CD8-positive, alpha-beta memory T cell (primary cell): ENCODE data around the gene TBX1. TPM values are rescaled to one million over a fixed set of nuclear protein-coding genes. Genes with fewer than 3 reads are reported as not detected.

ENCODE experiments used
- CTCF ChIA-PET: fragments of 350-600 bp; sonication (Branson Sonifier 250); formaldehyde crosslinking; loops from one replicate; lab custom pipeline; 2021; ENCODE audit warnings: antibody characterized with exemption; lab: Charles Lee
- POLR2A ChIA-PET: fragments of 350-600 bp; sonication (Branson Sonifier 250); formaldehyde crosslinking; loops from one replicate; lab custom pipeline; 2021; ENCODE audit warnings: antibody characterized with exemption; lab: Charles Lee
- DNase-seq, 5 donors: peaks; one replicate each; pipeline versions ENCODE4 v3.0.0 to v3.0.0-alpha.2; 2020 to 2022; ENCODE audit warnings: mixed read lengths in 1 of 5
- H3K27ac ChIP-seq: one replicate; pipeline ENCODE4 v1.7.0; 2013; ENCODE audit warnings: low read depth, mild to moderate bottlenecking, low read length, moderate library complexity
- H3K27me3 ChIP-seq: 2 replicates; pipeline ENCODE4 v1.7.0; 2013; ENCODE audit warnings: low read length, mild to moderate bottlenecking; ENCODE audit not compliant: insufficient read depth, poor library complexity, severe bottlenecking
- H3K36me3 ChIP-seq: 2 replicates; pipeline ENCODE4 v1.7.0; 2013; ENCODE audit warnings: mild to moderate bottlenecking, low read length, moderate library complexity; ENCODE audit not compliant: insufficient read depth
- H3K4me1 ChIP-seq: 2 replicates; pipeline ENCODE4 v1.7.0; 2013; ENCODE audit warnings: mild to moderate bottlenecking, low read length, moderate library complexity; ENCODE audit not compliant: insufficient read depth
- H3K4me3 ChIP-seq: 2 replicates; pipeline ENCODE4 v1.7.0; 2013; ENCODE audit warnings: mild to moderate bottlenecking, low read length
- H3K9me3 ChIP-seq: 2 replicates; pipeline ENCODE4 v1.7.0; 2013; ENCODE audit warnings: mild to moderate bottlenecking, low read length
- H3K27ac Mint-ChIP-seq, 8 donors: one replicate each; pipeline ENCODE4 v1.8.0; 2020 to 2021; ENCODE audit warnings: mixed read lengths in 8 of 8, mild to moderate bottlenecking in 6 of 8, inconsistent platforms in 3 of 8, moderate library complexity in 3 of 8
- H3K27me3 Mint-ChIP-seq, 2 donors: one replicate each; pipeline ENCODE4 v1.8.0; 2020 to 2021; ENCODE audit warnings: mixed read lengths in 2 of 2, mild to moderate bottlenecking in 1 of 2, moderate library complexity in 1 of 2
- H3K36me3 Mint-ChIP-seq, 3 donors: one replicate each; pipeline ENCODE4 v1.8.0; 2020 to 2021; ENCODE audit warnings: mixed read lengths in 3 of 3, inconsistent platforms in 1 of 3, mild to moderate bottlenecking in 1 of 3
- H3K4me1 Mint-ChIP-seq, 3 donors: one replicate each; pipeline ENCODE4 v1.8.0; 2020 to 2021; ENCODE audit warnings: mixed read lengths in 3 of 3, inconsistent platforms in 1 of 3, mild to moderate bottlenecking in 1 of 3
- H3K4me3 Mint-ChIP-seq, 7 donors: one replicate each; pipeline ENCODE4 v1.8.0; 2020 to 2021; ENCODE audit warnings: mixed read lengths in 7 of 7, mild to moderate bottlenecking in 6 of 7, moderate library complexity in 4 of 7, inconsistent platforms in 2 of 7
- H3K9me3 Mint-ChIP-seq, 5 donors: one replicate each; pipeline ENCODE4 v1.8.0; 2020 to 2022; ENCODE audit warnings: mixed read lengths in 5 of 5, mild to moderate bottlenecking in 3 of 5, moderate library complexity in 2 of 5, inconsistent platforms in 1 of 5
- polyA plus RNA-seq: library from polyadenylated mRNA; unstranded; fragments of 300-500 nt; fragmentation: Illumina TruSeq; gene quantifications from one replicate; pipeline ENCODE4 v1.2.3, GENCODE V29; 2021
- total RNA-seq, 2 experiments: library from RNA; stranded (reverse); gene quantifications; one replicate each; pipeline ENCODE4 v1.2.3, GENCODE V29; 2021

Gene TBX1
- total and polyA plus RNA-seq, 3 experiments from 2014 or later, result not detected

- H3K4me3 ChIP-seq, result no peak overlapping the region
- CTCF ChIA-PET, result interaction anchor here (1.7 to 2.0 kb wide), 2 partner anchors 19 to 161 kb away, joined by 5 to 6 read pairs; no protein-coding TSS in a partner anchor
- POLR2A ChIA-PET, result no interaction called here
- H3K27me3 ChIP-seq, result peaks cover 27% of the 10 kb centered on the region
- Mint-ChIP-seq H3K4me3 (no peak overlapping the region), H3K27me3 (peaks cover 6 to 16% of the 10 kb centered on the region in 2 donors), H3K36me3 (no peaks in the 10 kb centered on the region), H3K4me1 (no peaks in the 10 kb centered on the region), H3K27ac (no peak overlapping the region), H3K9me3 (no peaks in the 10 kb centered on the region)
- DNase-seq, result no peak
- no peaks in the 10 kb centered on the region for H3K9me3 ChIP-seq
- no peaks in the 10 kb centered on the region for H3K36me3 ChIP-seq
- H3K27ac ChIP-seq, result no peak overlapping the region
- H3K4me1 ChIP-seq, result no peaks in the 10 kb centered on the region
Observed at GRCh38 chr22:19748991-19749664, 11.4 kb upstream of the TBX1 start.

DNA sequence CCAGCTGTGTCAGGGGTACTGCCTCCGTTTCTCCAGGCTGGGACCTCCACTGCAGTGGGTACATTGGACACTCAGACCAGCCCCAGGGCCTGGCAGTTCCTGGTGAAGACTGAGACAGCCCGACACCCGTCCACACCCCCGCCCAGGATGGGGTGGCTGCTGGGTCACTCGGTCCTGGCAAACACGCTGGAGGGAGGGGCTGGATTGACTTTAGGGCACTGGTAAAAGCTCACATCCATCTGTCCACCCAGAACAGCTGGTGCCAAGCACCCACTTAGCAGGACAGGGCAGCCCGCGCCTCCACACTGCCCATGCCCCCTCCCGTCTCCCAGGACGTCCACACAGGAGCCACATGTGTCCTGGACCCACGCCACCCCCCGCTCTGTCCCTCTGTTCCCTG is 10.7 kb upstream of the TBX1 start:
- peaks cover 34% of the 10 kb centered on the region for H3K27me3 ChIP-seq
- no peaks in the 10 kb centered on the region for H3K36me3 ChIP-seq
- H3K27ac ChIP-seq, result no peak overlapping the region
- CTCF ChIA-PET, result interaction anchor here (1.7 to 2.0 kb wide), 2 partner anchors 19 to 160 kb away, joined by 5 to 6 read pairs; no protein-coding TSS in a partner anchor
- no peak overlapping the region for H3K4me3 ChIP-seq
- no peak overlapping the region for H3K4me3 Mint-ChIP-seq
- H3K4me1 ChIP-seq, result no peaks in the 10 kb centered on the region
- no peaks in the 10 kb centered on the region for H3K9me3 Mint-ChIP-seq
- POLR2A ChIA-PET, result no interaction called here
- H3K36me3 Mint-ChIP-seq, result no peaks in the 10 kb centered on the region
- H3K27ac Mint-ChIP-seq, result no peak overlapping the region
- no peaks in the 10 kb centered on the region for H3K4me1 Mint-ChIP-seq
- DNase-seq, result no peak
- peaks cover 7 to 23% of the 10 kb centered on the region in 2 donors for H3K27me3 Mint-ChIP-seq
- no peaks in the 10 kb centered on the region for H3K9me3 ChIP-seq

DNA sequence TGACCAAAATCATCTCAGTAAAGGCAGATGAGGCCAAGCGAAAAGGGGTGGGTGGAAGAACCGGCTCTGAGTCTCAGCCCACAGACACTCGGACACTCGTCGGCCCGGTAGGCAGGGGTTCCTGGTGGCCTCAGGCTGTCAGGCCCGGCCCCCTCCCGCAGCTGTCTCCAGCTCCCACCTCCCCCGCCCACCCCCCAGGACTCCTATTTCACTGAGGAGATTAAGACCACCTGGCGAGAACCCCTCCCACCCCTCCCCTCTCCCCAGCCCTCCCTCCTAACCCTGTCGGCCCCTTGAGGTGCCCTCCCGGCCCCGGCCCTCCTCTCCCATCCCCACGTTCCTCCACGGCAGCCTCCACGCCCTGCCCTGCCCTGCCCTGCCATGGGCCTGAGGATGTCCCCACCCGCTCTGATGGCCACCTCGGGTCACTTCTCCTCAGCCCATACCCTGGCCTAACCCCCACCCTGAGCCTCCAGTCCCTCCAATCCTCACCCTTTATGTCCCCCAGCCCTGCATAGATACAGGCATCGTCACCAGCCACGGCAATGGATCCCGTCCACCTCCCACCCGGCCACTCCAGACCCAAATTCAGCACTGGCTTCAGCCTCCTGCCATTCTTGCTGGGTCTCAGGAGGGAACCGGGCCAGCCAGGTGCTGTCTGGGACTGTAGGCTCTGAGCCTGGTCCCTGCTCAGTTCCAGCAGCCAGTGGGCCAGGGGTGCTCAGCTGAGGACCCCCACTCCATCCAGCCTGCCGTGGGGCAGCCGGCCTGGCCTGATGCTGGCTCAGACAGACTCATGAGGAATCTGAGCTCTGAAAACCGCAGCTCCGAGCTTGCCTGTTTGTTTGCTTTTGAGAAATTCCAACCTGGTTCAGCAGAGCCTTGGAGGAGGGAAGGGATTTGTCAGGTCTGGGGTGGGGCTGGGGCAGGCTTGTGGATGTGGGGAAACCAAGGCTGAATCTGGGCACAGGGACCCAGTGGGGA is 9.8 kb upstream of the TBX1 start:
- no peak overlapping the region for H3K27ac Mint-ChIP-seq
- Histone ChIP-seq H3K9me3 (no peaks in the 10 kb centered on the region), H3K4me3 (no peak overlapping the region), H3K4me1 (peaks cover 3% of the 10 kb centered on the region), H3K36me3 (no peaks in the 10 kb centered on the region), H3K27me3 (peaks cover 43% of the 10 kb centered on the region), H3K27ac (no peak overlapping the region)
- no peaks in the 10 kb centered on the region for H3K36me3 Mint-ChIP-seq
- no peak overlapping the region for H3K4me3 Mint-ChIP-seq
- DNase-seq, result no peak
- no peaks in the 10 kb centered on the region for H3K9me3 Mint-ChIP-seq
- H3K4me1 Mint-ChIP-seq, result peaks cover 2% of the 10 kb centered on the region in 3 donors
- H3K27me3 Mint-ChIP-seq, result peaks cover 10 to 26% of the 10 kb centered on the region in 2 donors
- ChIA-PET POLR2A (no interaction called here), CTCF (interaction anchor here (1.8 to 2.0 kb wide), 2 partner anchors 20 to 159 kb away, joined by 5 to 7 read pairs; no protein-coding TSS in a partner anchor)

DNA sequence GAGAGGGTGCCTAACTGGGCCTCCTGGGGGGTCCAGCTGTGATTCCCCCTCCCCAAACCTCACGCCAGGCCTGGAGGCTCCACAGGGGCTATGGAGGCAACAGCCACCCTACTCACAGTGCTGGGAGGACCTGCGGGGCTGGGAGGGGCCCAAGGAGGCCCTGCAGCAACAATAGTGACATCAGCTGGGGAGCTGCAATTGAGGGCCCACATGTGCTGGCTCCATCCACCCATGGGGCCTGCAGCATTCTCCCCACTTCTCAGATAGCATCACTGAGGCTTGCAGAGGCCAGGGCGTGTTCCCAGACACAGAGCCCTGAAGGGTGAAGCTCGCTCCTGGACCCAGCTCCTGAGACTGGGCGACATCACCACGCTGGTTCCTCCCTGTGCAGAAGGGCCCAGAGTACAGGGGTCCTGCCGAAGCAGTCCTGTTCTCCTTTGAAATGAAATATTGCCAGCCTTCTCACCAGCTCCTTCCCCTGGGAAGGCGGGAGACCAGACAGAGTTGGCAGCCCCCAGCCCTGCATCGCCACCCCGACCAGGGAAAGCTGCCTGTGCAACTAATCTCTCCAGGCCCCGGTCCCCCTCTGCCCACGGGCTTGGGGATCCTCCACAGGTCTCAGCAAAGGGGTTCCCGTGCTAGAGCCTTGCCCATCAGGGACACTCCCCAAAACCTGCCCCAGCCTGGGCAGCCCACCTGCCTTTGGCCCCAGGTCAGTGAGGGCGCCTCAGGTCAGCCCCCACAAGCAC is 8.9 kb upstream of the TBX1 start:
- POLR2A ChIA-PET, result no interaction called here
- Mint-ChIP-seq H3K4me3 (no peak overlapping the region), H3K27ac (no peak overlapping the region), H3K9me3 (no peaks in the 10 kb centered on the region), H3K27me3 (peaks cover 17 to 33% of the 10 kb centered on the region in 2 donors), H3K36me3 (no peaks in the 10 kb centered on the region), H3K4me1 (peaks cover 8 to 10% (median 8%) of the 10 kb centered on the region in 3 donors)
- Histone ChIP-seq H3K36me3 (no peaks in the 10 kb centered on the region), H3K9me3 (no peaks in the 10 kb centered on the region), H3K4me1 (peaks cover 11% of the 10 kb centered on the region), H3K27ac (no peak overlapping the region), H3K27me3 (peaks cover 51% of the 10 kb centered on the region), H3K4me3 (no peak overlapping the region)
- no peak for DNase-seq
- CTCF ChIA-PET, result interaction anchor here (1.8 kb wide), 1 partner anchor 21 kb away, joined by 7 read pairs; no protein-coding TSS in a partner anchor

DNA sequence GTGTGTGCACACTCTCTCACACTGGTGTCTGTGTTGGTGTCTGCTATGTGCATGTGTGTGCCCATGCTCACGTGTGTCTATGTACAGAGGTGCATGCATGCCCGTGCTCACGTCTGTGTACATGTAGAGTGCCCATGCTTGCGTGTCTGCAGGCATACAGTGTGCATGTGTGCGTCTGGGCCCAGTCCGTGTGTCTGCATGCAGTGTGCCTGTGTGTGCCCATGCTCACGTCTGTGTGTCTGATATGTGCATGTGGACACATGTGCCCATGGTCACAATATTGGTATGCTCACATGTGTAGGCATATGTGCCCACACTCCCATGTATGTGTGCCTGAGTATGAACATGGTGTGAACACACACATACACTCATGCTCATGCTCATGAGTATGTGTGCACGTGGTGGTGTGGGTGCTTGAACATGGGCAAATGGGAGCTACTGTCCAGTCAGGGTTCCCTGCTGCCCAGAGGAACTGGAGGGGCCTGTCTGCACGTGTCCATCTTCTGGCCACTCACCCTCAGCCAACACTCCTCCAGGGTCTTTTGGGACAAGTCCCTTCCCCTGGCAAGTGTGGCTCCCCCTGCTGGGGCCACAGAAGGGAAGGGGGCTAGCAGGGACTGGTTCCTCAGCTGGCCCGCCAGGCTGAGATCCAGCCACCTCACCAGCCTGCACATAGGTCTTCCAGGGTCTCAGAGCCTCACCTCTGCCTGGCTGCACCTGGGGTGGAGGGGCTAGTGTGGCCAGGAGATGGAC is 7.3 kb upstream of the TBX1 start:
- H3K27ac Mint-ChIP-seq, result no peak overlapping the region
- H3K9me3 Mint-ChIP-seq, result peaks cover 0 to 4% (median 0%) of the 10 kb centered on the region in 5 donors
- no peaks in the 10 kb centered on the region for H3K36me3 ChIP-seq
- DNase-seq, result no peak
- no peaks in the 10 kb centered on the region for H3K9me3 ChIP-seq
- no peak overlapping the region for H3K4me3 ChIP-seq
- ChIA-PET POLR2A (no interaction called here), CTCF (interaction anchor here (0.8 kb wide), 1 partner anchor 73 kb away, joined by 3 read pairs; no protein-coding TSS in a partner anchor)
- H3K4me1 Mint-ChIP-seq, result peaks cover 15 to 22% (median 16%) of the 10 kb centered on the region in 3 donors
- H3K4me1 ChIP-seq, result peaks cover 19% of the 10 kb centered on the region
- peaks cover 57% of the 10 kb centered on the region for H3K27me3 ChIP-seq
- H3K27me3 Mint-ChIP-seq, result peaks cover 25 to 44% of the 10 kb centered on the region in 2 donors
- H3K36me3 Mint-ChIP-seq, result no peaks in the 10 kb centered on the region
- no peak overlapping the region for H3K4me3 Mint-ChIP-seq
- H3K27ac ChIP-seq, result no peak overlapping the region

- peaks cover 27 to 44% of the 10 kb centered on the region in 2 donors for H3K27me3 Mint-ChIP-seq
- no peaks in the 10 kb centered on the region for H3K9me3 ChIP-seq
- H3K27ac ChIP-seq, result no peak overlapping the region
- no peak overlapping the region for H3K4me3 ChIP-seq
- no peaks in the 10 kb centered on the region for H3K36me3 ChIP-seq
- peak overlapping the region in 1 of 7 donors; percentile 54 for H3K4me3 Mint-ChIP-seq
- no peak for DNase-seq
- CTCF ChIA-PET, result no interaction called here
- peaks cover 0 to 4% (median 0%) of the 10 kb centered on the region in 5 donors for H3K9me3 Mint-ChIP-seq
- POLR2A ChIA-PET, result no interaction called here
- no peaks in the 10 kb centered on the region for H3K36me3 Mint-ChIP-seq
- H3K27me3 ChIP-seq, result peaks cover 60% of the 10 kb centered on the region
- H3K27ac Mint-ChIP-seq, result no peak overlapping the region
- peaks cover 15 to 24% (median 16%) of the 10 kb centered on the region in 3 donors for H3K4me1 Mint-ChIP-seq
- H3K4me1 ChIP-seq, result peaks cover 21% of the 10 kb centered on the region
Observed at GRCh38 chr22:19753996-19754700, 6.4 kb upstream of the TBX1 start.
